GM12875 (cell line): Measurements from ENCODE around the gene PPP6R2.
A peak's percentile ranks its signal among the peaks of the same experiment; 100 is the strongest.

Experiments used
- H3K4me3 ChIP-seq: one replicate; pipeline ENCODE4 v1.5.1; 2011; ENCODE audit warnings: low read depth, low read length, control low read depth
- TF ChIP-seq, protein P1 (sequence below): IDR thresholded peaks from 2 replicates; pipeline ENCODE4 v1.5.1; 2011; ENCODE audit warnings: low read depth, mild to moderate bottlenecking, control low read depth, inconsistent platforms, low read length, moderate library complexity, borderline replicate concordance; ENCODE audit not compliant: insufficient read depth

PPP6R2 gene

DNA sequence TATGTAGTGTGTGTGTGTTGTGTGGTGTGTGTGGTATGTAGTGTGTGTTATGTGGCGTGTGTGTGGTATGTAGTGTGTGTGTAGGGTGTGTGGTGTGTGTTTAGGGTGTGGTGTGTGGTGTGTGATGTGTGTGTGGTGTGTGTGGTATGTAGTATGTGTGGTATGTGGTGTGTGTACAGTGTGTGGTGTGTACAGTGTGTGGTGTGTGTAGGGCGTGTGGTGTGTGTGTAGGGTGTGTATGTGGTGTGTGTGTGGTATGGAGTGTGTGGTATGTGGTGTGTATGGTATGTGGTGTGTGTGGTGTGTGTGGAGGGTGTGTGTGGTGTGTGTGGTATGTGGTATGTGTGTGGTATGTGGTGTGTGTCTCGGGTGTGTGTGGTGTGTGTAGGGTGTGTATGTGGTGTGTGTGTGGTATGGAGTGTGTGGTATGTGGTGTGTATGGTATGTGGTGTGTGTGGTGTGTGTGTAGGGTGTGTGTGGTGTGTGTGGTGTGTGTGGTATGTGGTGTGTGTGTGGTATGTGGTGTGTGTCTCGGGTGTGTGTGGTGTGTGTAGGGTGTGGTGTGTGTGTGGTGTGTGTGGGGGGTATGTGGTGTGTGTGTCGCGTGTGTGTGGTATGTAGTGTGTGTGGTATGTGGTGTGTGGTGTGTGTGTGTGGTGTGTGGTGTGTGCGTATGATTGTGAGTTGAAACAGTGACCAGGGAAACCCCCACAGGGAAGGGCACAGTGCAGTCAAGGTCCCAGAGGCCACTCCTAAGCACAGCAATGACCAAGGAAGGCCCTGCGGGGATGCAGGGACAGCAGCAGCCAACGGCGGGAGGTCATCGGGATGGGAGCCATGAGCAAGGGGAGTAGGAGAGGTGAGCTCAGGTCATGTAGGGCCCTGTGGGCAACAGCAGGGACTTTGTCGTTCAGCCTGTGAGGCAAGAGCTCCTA lies 2.9 kb upstream of the PPP6R2 start:
- TF ChIP-seq, protein P1, sequence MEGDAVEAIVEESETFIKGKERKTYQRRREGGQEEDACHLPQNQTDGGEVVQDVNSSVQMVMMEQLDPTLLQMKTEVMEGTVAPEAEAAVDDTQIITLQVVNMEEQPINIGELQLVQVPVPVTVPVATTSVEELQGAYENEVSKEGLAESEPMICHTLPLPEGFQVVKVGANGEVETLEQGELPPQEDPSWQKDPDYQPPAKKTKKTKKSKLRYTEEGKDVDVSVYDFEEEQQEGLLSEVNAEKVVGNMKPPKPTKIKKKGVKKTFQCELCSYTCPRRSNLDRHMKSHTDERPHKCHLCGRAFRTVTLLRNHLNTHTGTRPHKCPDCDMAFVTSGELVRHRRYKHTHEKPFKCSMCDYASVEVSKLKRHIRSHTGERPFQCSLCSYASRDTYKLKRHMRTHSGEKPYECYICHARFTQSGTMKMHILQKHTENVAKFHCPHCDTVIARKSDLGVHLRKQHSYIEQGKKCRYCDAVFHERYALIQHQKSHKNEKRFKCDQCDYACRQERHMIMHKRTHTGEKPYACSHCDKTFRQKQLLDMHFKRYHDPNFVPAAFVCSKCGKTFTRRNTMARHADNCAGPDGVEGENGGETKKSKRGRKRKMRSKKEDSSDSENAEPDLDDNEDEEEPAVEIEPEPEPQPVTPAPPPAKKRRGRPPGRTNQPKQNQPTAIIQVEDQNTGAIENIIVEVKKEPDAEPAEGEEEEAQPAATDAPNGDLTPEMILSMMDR, result no peak
- H3K4me3 ChIP-seq, result no peak overlapping the region

DNA sequence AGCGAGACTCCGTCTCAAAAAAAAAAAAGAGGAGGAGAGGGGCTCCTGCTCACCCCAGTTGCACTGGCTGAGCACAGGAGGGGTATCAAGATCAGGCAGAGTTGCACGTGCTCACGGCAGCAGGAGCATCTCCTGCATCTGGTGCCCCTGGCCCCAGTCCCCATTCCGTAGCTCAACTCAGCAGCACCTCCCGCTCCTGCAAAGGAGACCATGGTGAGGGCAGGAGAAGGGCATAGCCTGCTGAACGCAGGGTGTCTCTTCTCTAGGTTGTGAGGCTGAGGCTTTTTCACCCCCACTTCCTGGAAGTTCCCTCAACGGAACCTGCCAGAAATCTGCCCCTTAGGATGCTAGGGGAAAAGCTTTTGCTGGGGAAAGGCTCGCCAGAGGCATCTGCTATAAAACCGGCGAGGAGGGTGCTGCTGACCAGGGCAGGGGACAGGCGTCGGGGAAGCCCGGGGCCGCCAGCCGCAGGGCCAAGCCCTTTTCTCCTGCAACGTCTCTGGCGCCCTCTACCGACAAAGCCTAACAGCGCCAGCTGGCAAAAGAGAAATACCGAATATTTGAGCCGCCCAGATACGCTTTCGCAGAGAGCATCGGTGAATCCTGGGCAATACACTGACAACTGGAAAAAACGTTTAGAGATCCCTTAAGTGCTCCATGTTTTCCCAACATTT lies 1.0 kb upstream of the PPP6R2 start:
- TF ChIP-seq, protein P1, result peak; percentile 90
- peak overlapping the region; percentile 6 for H3K4me3 ChIP-seq

DNA sequence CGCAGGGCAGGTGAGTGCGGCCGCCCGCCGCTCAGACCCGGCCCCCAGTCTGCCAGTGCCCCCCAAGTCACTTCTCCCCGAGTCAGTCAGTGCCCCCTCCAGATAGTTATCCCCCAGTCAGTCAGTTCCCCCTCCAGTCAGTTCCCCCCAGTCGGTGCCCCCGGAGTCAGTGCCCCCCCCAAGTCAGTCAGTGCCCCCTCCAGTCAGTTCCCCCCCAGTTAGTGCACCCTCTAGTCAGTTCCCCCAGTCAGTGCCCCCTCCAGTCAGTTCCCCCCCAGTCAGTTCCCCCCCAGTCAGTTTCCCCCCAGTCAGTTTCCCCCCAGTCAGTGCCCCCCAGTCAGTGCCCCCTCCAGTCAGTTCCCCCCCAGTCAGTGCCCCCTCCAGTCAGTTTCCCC lies 411 bp downstream of the PPP6R2 start:
- H3K4me3 ChIP-seq, result peak overlapping the region; percentile 77
- TF ChIP-seq, protein P1, result no peak

DNA sequence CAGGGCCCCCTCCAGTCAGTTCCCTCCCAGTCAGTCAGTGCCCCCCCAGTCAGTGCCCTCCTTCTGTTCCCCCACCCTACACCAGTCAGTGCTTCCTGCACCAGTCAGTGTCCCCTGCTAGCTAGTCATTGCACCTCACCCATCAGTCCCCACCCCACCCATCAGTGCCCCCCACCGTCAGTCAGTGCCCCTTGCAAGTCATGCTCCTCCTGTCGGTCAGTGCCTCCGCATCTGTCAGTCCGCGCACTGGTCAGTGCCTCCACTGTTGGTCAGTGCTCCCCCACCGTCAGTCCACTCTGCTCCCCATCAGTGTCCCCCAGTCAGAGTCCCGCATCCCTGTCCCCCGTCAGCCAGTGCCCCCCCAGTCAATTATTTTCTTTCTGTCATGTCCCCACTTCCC lies 3.3 kb downstream of the PPP6R2 start:
- TF ChIP-seq, protein P1, result no peak
- H3K4me3 ChIP-seq, result no peak overlapping the region

DNA sequence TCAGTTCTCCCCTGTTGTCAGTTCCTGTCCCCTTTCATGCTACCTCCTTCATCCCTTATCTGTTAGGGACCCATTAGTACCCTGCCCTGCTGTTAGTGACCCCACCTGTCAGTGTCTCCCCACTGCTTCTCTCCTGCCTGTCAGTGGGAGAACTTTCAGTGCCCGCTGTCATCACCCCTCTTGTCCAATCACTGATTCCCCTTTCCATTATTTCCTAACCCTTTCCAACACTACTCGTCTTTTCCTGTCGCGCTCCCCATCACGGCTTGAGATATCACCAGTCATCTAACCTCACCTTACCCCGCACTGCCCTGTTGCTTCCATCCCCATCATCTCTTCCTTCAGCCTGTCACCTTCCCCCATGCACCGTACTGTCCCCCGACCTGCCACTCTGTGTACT lies 4.0 kb downstream of the PPP6R2 start:
- TF ChIP-seq, protein P1, result no peak

DNA sequence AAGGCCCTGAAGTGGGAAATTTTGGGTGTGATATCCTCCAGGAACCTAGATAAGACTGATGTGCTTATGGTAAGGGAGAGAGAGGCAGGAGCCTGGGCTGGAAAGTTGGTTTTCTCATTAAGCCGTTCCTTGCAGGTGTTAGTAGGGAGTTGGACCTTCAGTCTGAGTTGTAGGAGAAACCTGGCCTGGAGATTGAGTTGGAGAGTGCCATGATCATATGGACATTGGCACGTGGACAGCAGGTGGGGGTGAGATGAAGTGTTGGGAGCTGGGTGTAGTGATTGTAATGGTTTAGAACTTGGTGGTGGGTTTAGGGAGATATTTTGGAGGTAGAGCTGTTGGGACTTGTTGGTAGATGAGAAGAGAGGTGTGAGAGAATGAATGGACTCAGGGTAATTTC lies 4.9 kb downstream of the PPP6R2 start:
- TF ChIP-seq, protein P1, result no peak
- no peak overlapping the region for H3K4me3 ChIP-seq

More for the DNA sequence above, 4.0 kb downstream of the PPP6R2 start:
- H3K4me3 ChIP-seq, result no peak overlapping the region
